Measurements from ENCODE around the gene ADCY9. TPM values are rescaled to one million over a fixed set of nuclear protein-coding genes. Genes with fewer than 3 reads are reported as not detected.

The ADCY9 gene
- total RNA-seq, 4 donors from 2014 or later = 6.3 to 22.3 (median 11.2) TPM

DNA sequence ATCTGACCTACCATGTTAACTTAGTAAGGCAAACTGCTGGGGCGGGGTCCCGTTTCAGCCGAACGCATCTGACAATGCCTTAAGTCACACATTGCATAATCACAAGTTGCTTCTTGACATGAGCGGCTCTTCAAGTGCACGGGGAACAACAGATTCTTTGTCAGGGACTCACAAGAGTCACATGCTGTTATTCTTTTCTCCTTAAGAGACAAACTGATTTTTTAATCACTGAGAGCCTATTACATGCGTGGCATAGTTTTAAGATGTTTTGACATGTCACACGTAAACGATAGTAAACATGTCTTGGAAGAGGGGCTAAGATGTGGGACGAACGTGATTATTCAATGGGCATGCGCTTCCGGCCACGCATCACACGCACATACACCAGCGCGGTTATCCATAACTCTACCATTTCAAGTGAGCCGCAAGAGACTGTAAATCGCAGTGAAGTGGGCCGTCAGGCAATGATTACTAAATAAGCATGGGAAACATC, 63.4 kb downstream of the ADCY9 start:
- 42 to 43% methylated on average over 20 of the region's 20 CpGs for WGBS, 2 donors
- intact Hi-C loops (cut with DNase I) = no loop called here
- TF ChIP-seq POLR2A (IDR thresholded peaks at IDR 0.05) = no peak
- TF ChIP-seq, protein P1, sequence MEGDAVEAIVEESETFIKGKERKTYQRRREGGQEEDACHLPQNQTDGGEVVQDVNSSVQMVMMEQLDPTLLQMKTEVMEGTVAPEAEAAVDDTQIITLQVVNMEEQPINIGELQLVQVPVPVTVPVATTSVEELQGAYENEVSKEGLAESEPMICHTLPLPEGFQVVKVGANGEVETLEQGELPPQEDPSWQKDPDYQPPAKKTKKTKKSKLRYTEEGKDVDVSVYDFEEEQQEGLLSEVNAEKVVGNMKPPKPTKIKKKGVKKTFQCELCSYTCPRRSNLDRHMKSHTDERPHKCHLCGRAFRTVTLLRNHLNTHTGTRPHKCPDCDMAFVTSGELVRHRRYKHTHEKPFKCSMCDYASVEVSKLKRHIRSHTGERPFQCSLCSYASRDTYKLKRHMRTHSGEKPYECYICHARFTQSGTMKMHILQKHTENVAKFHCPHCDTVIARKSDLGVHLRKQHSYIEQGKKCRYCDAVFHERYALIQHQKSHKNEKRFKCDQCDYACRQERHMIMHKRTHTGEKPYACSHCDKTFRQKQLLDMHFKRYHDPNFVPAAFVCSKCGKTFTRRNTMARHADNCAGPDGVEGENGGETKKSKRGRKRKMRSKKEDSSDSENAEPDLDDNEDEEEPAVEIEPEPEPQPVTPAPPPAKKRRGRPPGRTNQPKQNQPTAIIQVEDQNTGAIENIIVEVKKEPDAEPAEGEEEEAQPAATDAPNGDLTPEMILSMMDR (IDR thresholded peaks at IDR 0.05) = no peak
- H3K4me3 ChIP-seq = peak overlapping the region in 3 of 4 donors; percentile 12 to 54 (median 26)
- peak overlapping the region; percentile 50 to 88 (median 82) for H3K27ac ChIP-seq
- H3K4me1 ChIP-seq = peaks cover 12 to 42% (median 32%) of the 10 kb centered on the region in 3 donors
- DNase-seq = no peak
- no peaks in the 10 kb centered on the region for H3K36me3 ChIP-seq
- H3K27me3 ChIP-seq = peaks cover 0 to 13% (median 0%) of the 10 kb centered on the region in 4 donors
- no peaks in the 10 kb centered on the region for H3K9me3 ChIP-seq

- intact Hi-C loops (cut with DNase I) = no loop called here
- Histone ChIP-seq H3K4me1 (peaks cover 12 to 42% (median 32%) of the 10 kb centered on the region in 3 donors), H3K27ac (peak overlapping the region in 3 of 4 donors; percentile 78 to 88 (median 85)), H3K36me3 (no peaks in the 10 kb centered on the region), H3K4me3 (no peak overlapping the region), H3K9me3 (no peaks in the 10 kb centered on the region), H3K27me3 (peaks cover 0 to 13% (median 0%) of the 10 kb centered on the region in 4 donors)
- no peak for TF ChIP-seq POLR2A (IDR thresholded peaks at IDR 0.05)
- TF ChIP-seq, protein P1 (IDR thresholded peaks at IDR 0.05) = no peak
- 75 to 88% methylated on average over 7 to 14 of the region's 14 CpGs for WGBS, 2 donors
- no peak for DNase-seq
Measured at GRCh38 chr16:4052096-4052495, 64.1 kb downstream of the ADCY9 start.

GRCh38 chr16:4051591-4051990, 64.7 kb downstream of the ADCY9 start:
- TF ChIP-seq, protein P1 (IDR thresholded peaks at IDR 0.05) = no peak
- TF ChIP-seq POLR2A (IDR thresholded peaks at IDR 0.05) = no peak
- WGBS, 2 donors = 57 to 66% methylated on average over 3 of the region's 3 CpGs
- Histone ChIP-seq H3K36me3 (no peaks in the 10 kb centered on the region), H3K27me3 (peaks cover 0 to 13% (median 0%) of the 10 kb centered on the region in 4 donors), H3K4me1 (peaks cover 12 to 42% (median 32%) of the 10 kb centered on the region in 3 donors), H3K27ac (peak overlapping the region in 2 of 4 donors; percentile 78 to 85), H3K4me3 (no peak overlapping the region), H3K9me3 (no peaks in the 10 kb centered on the region)
- DNase-seq = no peak
- intact Hi-C loops (cut with DNase I) = no loop called here

- TF ChIP-seq, protein P1 (IDR thresholded peaks at IDR 0.05) = no peak
- no peak for TF ChIP-seq POLR2A (IDR thresholded peaks at IDR 0.05)
- Histone ChIP-seq H3K9me3 (no peaks in the 10 kb centered on the region), H3K4me1 (peaks cover 12 to 44% (median 29%) of the 10 kb centered on the region in 3 donors), H3K4me3 (no peak overlapping the region), H3K36me3 (no peaks in the 10 kb centered on the region), H3K27me3 (peaks cover 0 to 4% (median 0%) of the 10 kb centered on the region in 4 donors), H3K27ac (peak overlapping the region in 2 of 4 donors; percentile 21 to 52)
- intact Hi-C loops (cut with DNase I) = no loop called here
- 85 to 88% methylated on average over 7 to 8 of the region's 8 CpGs for WGBS, 2 donors
- no peak for DNase-seq
Measured at GRCh38 chr16:4049031-4049430, 67.2 kb downstream of the ADCY9 start.

GRCh38 chr16:4048481-4048880, 67.8 kb downstream of the ADCY9 start:
- H3K27me3 ChIP-seq = peaks cover 0 to 4% (median 0%) of the 10 kb centered on the region in 4 donors
- H3K9me3 ChIP-seq = no peaks in the 10 kb centered on the region
- no peak for DNase-seq
- intact Hi-C loops (cut with DNase I) = no loop called here
- TF ChIP-seq, protein P1 (IDR thresholded peaks at IDR 0.05) = no peak
- no peak for TF ChIP-seq POLR2A (IDR thresholded peaks at IDR 0.05)
- whole genome bisulfite sequencing, 2 donors = 88 to 91% methylated on average over 6 to 7 of the region's 9 CpGs
- no peak overlapping the region for H3K4me3 ChIP-seq
- peak overlapping the region in 1 of 4 donors; percentile 52 for H3K27ac ChIP-seq
- H3K36me3 ChIP-seq = no peaks in the 10 kb centered on the region
- peaks cover 8 to 41% (median 24%) of the 10 kb centered on the region in 3 donors for H3K4me1 ChIP-seq

Data from esophagus squamous epithelium (tissue), 5 donors.